PC-9 (cell line): ENCODE results near the gene MYO7B.

Source experiments
- EZH2 ChIP-seq: fragments of 200-600 bp; sonication (generic); IDR thresholded peaks from 2 replicates; pipeline ENCODE4 v1.8.0; 2017; ENCODE audit warnings: antibody characterized with exemption, low read depth
- TF ChIP-seq, protein P1 (sequence below): fragments of 200-600 bp; sonication (generic); conservative IDR thresholded peaks from 2 replicates; pipeline ENCODE4 v1.6.1; 2017; ENCODE audit warnings: mixed run types, antibody characterized with exemption, mild to moderate bottlenecking, moderate library complexity

DNA sequence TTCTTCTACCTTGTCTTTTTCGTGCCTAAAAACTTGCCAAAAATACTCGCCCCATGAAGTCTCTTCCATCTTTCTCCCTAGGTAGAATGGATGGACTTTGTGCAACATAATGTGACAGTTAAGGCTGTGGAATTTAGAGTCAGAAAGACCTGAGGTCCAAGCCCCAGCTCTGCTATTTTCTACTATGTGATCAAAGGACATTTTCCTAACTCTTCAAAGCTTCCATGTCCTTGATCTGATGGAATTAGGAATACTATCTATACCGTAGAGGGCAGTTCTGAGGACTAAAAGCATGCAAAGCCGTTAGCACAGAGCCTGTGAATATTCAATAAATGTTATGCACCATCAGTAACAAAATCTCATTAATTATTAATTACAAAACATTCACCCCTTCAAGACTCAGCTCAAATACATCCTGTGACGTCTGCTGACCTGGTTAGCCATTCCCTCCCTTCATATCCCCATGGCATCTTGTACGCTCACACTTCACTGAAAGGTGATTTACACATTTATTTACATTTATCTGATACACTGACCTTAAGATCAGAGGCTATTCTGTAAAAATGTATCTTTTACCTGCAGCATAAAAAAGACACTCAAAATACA, 24.3 kb upstream of the MYO7B start:
- TF ChIP-seq, protein P1, sequence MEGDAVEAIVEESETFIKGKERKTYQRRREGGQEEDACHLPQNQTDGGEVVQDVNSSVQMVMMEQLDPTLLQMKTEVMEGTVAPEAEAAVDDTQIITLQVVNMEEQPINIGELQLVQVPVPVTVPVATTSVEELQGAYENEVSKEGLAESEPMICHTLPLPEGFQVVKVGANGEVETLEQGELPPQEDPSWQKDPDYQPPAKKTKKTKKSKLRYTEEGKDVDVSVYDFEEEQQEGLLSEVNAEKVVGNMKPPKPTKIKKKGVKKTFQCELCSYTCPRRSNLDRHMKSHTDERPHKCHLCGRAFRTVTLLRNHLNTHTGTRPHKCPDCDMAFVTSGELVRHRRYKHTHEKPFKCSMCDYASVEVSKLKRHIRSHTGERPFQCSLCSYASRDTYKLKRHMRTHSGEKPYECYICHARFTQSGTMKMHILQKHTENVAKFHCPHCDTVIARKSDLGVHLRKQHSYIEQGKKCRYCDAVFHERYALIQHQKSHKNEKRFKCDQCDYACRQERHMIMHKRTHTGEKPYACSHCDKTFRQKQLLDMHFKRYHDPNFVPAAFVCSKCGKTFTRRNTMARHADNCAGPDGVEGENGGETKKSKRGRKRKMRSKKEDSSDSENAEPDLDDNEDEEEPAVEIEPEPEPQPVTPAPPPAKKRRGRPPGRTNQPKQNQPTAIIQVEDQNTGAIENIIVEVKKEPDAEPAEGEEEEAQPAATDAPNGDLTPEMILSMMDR: no peak
- no peak for TF ChIP-seq EZH2
